ENCODE results near the gene HSPD1. TPM values are rescaled to one million over a fixed set of nuclear protein-coding genes. Genes with fewer than 3 reads are reported as not detected.

HSPD1 gene
- total RNA-seq, 4 donors from 2014 or later, result 138 to 643 (median 306) TPM

- ATAC-seq (ENCODE audit: low FRiP score), result no peak
- TF ChIP-seq, protein P1, sequence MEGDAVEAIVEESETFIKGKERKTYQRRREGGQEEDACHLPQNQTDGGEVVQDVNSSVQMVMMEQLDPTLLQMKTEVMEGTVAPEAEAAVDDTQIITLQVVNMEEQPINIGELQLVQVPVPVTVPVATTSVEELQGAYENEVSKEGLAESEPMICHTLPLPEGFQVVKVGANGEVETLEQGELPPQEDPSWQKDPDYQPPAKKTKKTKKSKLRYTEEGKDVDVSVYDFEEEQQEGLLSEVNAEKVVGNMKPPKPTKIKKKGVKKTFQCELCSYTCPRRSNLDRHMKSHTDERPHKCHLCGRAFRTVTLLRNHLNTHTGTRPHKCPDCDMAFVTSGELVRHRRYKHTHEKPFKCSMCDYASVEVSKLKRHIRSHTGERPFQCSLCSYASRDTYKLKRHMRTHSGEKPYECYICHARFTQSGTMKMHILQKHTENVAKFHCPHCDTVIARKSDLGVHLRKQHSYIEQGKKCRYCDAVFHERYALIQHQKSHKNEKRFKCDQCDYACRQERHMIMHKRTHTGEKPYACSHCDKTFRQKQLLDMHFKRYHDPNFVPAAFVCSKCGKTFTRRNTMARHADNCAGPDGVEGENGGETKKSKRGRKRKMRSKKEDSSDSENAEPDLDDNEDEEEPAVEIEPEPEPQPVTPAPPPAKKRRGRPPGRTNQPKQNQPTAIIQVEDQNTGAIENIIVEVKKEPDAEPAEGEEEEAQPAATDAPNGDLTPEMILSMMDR (IDR thresholded peaks at IDR 0.05), result no peak
- no peak for DNase-seq (ENCODE audit: low spot score)
These were observed 53.9 kb downstream of the HSPD1 start for GRCh38 chr2:197445746-197446145.

- ATAC-seq (ENCODE audit: low FRiP score), result no peak
These were observed 56.8 kb downstream of the HSPD1 start for GRCh38 chr2:197442857-197443256.

DNA sequence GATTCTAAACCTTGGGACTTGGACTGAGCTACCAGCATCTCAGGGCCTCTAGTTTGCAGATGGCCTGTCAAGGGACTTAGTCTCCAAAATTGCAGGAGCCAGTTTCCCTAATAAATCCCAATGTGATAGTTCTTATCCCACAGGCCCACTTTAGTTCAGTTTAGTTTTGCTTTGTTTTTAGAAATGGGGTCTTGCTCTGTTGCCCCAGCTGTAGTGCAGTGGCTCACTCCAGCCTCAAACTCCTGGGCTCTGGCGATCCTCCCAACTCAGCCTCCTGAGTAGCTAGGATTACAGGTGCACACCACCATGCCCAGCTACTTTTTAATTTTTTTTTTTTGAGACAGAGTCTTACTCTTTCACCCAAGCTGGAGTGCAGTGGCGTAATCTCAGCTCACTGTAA, 62.3 kb downstream of the HSPD1 start:
- no peak for DNase-seq (ENCODE audit: low spot score)
- ATAC-seq (ENCODE audit: low FRiP score), result no peak
- TF ChIP-seq, protein P1 (IDR thresholded peaks at IDR 0.05), result no peak

More at GRCh38 chr2:197442857-197443256, 56.8 kb downstream of the HSPD1 start:
- TF ChIP-seq, protein P1 (IDR thresholded peaks at IDR 0.05), result no peak
- no peak for DNase-seq (ENCODE audit: low spot score)

Small RNA genes lying within 50 kb of the gene (small RNA-seq; reads per million reads assigned to genes)
- gene AC020550.1 (not detected), gene RNU6-1029P (not detected)

Other genes starting within 250 kb of the HSPD1 start
- 10 to 100 TPM; 18.4 to 56.3 (median 30.1) TPM for gene ANKRD44, start 189.1 kb downstream of the HSPD1 start, total RNA-seq
- gene SF3B1, start 64.8 kb downstream of the HSPD1 start, total RNA-seq, result 100 to 1,000 TPM; 257 to 444 (median 292) TPM
- 10 to 100 TPM; 27.0 to 47.7 (median 37.0) TPM for gene COQ10B, start 46.3 kb downstream of the HSPD1 start, total RNA-seq
- gene HSPE1, start 539 bp upstream of the HSPD1 start, total RNA-seq, result 100 to 1,000 TPM in 3 of 4 donors, 10 to 100 TPM in 1; 86.5 to 352 (median 177) TPM
- 10 to 100 TPM; 20.3 to 27.3 (median 23.6) TPM for gene MOB4, start 16.2 kb upstream of the HSPD1 start, total RNA-seq
- gene RFTN2, start 175.7 kb upstream of the HSPD1 start, total RNA-seq, result 10 to 100 TPM in 2 of 4 donors, 1 to 10 TPM in 2; 5.3 to 27.3 (median 14.0) TPM
- gene MARS2, start 205.5 kb upstream of the HSPD1 start, total RNA-seq, result 10 to 100 TPM in 1 of 4 donors, 1 to 10 TPM in 3; 5.4 to 24.9 (median 7.5) TPM